HG03135 (cell line): ENCODE data around the gene TM4SF4.

Source experiments
- ATAC-seq: cut with Tn5 transposase; IDR thresholded peaks from one replicate; pipeline ENCODE4 v1.9.1; 2021; ENCODE audit warnings: mild to moderate bottlenecking, moderate library complexity; ENCODE audit not compliant: unreplicated experiment

The TM4SF4 gene

DNA sequence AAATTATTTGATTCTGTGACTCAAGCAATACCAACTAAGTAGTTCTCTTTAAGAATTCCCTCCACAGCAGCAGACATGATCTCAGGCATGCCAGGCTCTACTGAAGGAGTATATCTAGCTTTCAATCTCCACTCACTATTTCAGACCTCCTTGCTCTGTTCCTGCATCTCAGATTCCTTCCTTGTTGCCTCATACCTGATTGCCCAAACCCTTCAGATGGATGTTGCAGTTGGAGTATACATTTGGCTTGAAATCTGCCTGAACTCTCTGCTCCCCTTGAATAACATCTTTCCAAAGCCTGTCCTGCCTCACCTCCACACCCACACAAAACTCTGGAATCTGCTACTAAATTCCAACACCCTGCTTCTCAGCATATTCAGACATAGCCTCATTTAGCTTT, 19.8 kb upstream of the TM4SF4 start:
- no peak for ATAC-seq

GRCh38 chr3:149455366-149455765, 19.1 kb upstream of the TM4SF4 start:
- no peak for ATAC-seq

GRCh38 chr3:149455989-149456388, 18.5 kb upstream of the TM4SF4 start:
- ATAC-seq = no peak

DNA sequence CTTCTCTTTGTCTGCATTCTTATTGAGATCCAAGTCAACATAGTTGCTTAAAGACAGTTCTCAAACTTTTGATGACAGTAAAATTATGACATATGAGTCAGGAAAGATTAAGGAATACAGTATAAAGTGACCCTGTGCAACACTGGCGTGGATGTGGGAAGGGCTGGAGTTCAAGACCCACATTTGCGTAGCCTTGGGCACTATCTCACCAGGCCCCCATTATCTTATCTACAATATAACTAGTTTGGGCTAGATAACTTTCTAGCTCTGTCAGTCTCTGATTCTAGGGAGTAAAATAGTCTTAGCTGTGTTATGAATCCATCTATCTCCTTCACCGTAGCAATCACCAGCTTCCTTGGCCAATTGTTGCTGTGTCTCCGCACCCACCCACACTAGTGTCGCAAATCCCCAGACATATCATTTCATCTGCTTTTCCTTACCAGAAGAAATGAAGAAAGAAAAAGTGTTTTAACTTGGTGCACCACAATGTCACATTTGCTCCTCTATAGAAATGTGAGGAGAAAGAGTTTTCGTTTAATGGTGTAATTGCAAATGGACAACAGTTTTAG, 14.9 kb upstream of the TM4SF4 start:
- no peak for ATAC-seq

GRCh38 chr3:149460117-149460516, 14.4 kb upstream of the TM4SF4 start:
- no peak for ATAC-seq

DNA sequence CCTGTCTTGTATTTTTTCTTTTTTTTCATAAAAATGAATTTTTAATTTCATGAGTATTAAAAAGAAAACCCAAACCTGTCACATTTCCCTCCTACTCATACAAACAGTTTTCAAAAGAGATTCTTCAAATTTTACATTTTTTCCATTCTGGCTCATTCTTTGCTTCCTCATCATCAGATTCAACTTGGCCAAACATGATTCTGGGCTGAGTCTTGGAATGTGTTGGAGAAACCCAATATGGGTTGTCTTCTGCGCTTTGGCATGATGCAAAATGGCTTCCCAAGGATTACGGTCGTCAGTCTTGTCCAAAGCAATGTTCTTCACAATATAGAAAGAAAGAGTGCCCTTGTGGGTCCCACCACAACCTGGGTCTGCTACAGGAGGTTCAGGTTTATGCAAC, 12.4 kb upstream of the TM4SF4 start:
- no peak for ATAC-seq

- no peak for ATAC-seq
Measured at GRCh38 chr3:149462581-149463011, 11.9 kb upstream of the TM4SF4 start.

DNA sequence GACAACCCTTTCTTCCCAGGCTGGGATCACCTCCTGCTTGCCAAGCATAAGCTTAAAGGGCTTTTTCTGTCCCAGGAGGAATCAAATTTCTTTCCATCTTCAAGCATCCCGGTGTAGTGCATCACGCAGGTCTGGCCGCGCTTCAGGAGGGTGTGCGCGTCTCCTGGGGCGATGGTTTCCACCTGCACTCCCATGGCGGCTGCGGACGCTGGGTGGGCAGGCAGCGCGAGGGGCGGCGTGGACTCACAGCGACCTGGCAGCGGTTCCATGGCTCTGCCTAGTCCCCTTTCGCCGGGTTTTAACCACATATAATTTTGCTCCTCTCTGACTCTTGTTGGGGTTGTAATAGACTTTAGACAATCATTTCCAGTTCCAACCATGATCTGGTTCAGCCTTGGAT, 10.6 kb upstream of the TM4SF4 start:
- no peak for ATAC-seq

- ATAC-seq = no peak
Measured at GRCh38 chr3:149464542-149465328, 9.8 kb upstream of the TM4SF4 start.

DNA sequence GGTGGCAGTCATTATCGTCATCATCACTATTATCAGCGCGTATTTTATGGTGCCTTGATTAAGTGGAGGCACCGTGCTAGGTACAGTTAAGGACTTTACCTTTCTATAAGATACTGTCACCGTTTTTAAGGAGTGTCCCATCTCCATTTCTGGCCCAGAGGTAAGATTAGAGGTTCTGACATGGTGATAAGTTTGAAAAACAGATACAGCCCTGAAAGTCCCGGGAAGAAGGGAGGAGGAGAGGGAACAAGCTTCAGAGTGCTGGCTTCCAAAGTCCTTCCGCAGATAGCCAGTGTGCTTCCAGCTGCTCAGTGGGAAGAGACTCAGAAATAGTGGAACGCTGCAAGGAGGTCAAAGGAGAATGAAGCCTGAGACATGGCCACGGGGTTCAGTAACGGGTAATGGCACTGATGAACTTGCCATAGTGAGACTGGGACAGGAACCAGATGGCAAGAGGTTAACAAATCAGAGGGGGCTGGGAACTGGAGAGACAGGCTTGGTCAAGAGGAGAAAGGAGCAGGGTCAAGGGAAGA, 9.1 kb upstream of the TM4SF4 start:
- ATAC-seq = no peak

DNA sequence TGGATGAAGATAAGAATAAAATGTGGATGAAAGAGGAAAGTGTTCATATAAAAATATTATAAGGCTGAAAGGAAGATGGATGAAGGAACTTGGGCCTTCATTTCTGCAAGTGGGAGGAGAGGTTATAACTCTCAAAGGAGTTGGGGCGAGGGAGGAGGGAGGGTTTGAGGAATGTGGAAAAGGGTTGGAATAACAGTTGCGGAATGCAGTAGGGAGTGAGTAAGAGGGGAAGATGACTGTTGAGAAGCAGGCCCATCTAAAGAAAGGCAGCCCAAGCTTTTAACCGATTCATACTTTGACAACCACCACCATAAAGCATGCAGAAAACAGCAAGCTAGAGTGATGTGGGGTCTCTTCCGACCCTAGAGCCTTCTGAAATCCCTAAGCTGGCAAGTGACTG, 8.3 kb upstream of the TM4SF4 start:
- no peak for ATAC-seq

DNA sequence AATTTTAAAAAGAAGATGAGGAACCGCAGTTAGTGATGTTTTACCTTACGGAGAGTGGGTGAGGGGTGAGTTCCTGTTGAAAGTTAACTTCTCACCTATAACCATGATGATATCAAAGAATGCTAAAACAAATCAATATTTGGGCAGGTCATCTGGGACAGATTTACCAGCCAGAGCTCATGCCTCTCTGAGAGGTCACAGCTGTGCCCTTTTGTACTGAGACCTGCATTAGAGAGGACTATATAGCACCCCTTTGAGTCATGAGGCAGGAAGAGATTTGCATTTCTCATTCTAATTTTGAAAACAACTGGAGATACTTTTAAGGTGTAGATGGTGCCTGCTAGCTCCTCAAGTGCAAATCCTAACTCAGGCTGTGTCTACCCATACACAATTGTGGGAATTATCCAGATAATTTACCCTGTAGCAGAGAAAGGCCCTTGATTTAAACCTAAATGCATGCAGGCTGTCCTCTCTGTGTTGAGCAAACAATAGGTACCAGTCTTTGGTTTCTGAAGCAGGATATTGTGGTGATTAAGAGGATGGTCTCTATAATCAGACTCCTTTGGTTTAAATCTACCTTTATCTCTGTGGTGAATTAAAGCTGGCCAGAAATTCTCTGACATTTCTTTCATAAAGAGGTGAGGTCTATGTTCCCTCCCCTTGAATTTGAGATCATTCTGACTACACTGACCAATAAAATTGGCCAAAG, 5.8 kb upstream of the TM4SF4 start:
- ATAC-seq = no peak

- no peak for ATAC-seq
Measured at GRCh38 chr3:149470381-149470780, 4.1 kb upstream of the TM4SF4 start.

GRCh38 chr3:149472030-149472797, 2.3 kb upstream of the TM4SF4 start:
- no peak for ATAC-seq

DNA sequence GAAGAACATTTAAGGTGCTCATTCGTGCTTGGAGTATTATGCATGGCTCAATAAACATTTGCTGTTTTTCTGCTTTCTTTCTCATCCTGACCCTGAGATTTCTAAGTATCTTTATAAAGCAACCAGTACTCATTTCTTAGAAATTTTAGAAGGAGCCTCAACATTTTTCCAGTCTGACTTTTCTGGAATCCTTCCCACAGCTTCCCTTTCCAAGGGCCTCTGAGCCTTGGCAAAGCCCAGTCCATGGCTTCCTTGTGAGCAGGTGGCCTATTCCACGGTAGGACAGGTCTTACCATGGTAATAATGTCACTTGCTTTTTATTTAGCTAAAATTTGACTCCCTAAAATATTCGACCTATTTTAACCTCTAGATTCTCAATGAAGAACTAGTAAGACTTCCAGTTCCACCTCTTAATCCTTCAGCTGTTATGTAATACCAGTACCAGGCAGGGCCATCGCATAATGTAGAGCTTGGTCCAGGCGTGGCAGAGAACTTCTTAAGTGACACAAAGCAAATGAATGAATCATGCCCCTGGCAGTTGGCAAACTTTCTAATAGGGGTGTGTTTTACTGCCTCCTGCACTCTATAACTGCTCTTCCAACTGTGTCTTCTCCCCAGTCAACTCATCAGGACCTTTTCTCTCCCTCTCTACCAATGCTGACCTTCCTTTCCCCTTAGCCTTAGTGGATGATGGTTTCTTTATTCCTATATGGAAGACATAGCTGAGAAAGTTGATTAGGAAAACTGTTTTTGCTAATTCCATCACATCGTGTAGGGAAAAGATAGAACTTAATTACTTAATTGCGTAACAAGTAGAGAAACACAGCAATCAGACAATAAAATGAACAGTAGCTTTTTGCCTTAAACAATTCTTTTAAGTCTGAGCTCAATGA, 894 bp upstream of the TM4SF4 start:
- ATAC-seq = no peak

GRCh38 chr3:149475451-149476060, 1.1 kb downstream of the TM4SF4 start:
- no peak for ATAC-seq

DNA sequence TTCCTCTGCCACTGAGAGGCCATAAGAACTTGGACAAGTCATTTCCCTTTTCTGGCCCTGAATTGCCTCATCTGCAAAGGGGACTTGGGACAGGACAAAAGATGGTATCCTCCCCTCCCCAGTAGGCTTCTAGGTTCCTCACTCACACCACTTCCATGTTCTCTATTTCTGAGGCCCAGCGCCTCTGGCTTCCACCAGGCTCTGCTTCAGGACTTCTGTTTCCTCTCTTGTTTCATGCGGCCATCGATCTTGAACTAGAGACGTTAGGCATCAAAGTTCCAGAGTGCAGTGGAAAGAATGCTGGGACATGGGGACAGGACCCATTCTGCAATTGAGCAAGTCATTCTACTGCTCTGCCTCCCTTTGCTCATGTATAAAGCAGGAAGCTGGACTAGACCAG, 1.7 kb downstream of the TM4SF4 start:
- no peak for ATAC-seq

GRCh38 chr3:149479621-149480325, 5.3 kb downstream of the TM4SF4 start:
- no peak for ATAC-seq
